Activated naive CD4-positive, alpha-beta T cell treated with Interleukin-2 at 50 U/mL for 16 hours (primary cell): Measurements from ENCODE around the gene KRT13.

Source experiments
- DNase-seq: peaks from one replicate; pipeline ENCODE4 v3.0.0-alpha.2; 2020

The KRT13 gene

GRCh38 chr17:41537614-41537954, 32.2 kb upstream of the KRT13 start:
- no peak for DNase-seq

DNA sequence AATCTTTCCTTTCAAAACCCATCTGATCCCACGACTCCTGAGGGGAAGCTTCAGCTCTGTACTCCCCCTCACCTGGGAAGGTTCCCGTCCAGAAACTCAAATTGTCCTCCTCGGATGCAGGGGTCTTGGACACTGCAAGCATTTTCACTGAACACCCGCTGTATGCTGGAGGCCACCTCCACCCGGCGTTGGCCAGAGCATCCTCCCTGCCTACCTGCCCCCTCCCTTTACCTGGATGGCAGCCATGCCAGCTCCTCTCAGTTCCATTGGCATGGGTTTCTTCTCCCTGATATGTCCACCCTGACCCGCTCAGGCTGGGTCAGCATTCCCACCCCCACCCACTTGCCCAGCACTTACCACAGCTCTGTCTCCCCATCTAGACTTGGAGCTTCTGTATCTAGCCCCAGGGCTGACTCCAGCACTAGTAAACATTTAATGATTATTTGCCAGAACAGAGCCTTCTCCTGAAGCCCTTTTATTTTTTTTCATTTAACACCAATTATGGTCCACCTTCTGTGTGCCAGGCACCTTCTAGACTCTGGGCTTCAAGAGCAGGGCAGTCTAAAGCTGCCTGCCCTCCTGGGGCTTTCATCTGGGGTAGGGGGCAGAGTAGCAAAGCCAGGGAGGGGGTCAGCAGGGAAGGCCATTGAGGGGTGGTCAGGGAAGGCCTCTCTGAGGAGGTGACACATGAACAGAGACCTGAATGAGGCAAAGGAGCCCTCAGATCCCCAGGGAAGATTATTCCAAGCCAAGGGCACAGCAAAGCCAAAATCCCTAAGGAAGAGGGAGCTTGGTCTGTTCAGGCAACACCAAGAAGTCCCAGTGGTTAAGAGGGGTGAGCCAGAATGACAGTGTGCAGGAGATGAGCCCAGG, 31.6 kb upstream of the KRT13 start:
- no peak for DNase-seq

- no peak for DNase-seq
These were observed 30.5 kb upstream of the KRT13 start for GRCh38 chr17:41535764-41536481.

- no peak for DNase-seq
These were observed 29.6 kb upstream of the KRT13 start for GRCh38 chr17:41534899-41535546.

DNA sequence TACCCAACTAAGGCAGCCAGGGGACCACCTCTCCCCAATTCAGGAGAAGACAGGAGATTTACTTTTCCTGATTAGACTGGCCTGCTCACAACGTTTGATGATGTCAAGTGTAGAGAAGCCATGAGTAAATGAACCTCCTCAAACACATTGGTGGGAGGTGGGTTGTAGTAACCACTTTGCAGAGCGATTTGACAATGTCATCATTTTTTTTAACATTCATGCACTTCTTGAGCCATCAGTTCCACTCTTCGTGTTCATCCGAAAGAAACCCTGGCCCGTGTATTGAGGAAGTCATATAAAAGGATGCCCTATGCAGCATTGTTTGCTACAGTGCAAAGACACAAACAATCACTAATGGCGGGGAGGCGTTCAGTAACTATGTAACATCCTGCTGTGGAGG, 28.2 kb upstream of the KRT13 start:
- no peak for DNase-seq

DNA sequence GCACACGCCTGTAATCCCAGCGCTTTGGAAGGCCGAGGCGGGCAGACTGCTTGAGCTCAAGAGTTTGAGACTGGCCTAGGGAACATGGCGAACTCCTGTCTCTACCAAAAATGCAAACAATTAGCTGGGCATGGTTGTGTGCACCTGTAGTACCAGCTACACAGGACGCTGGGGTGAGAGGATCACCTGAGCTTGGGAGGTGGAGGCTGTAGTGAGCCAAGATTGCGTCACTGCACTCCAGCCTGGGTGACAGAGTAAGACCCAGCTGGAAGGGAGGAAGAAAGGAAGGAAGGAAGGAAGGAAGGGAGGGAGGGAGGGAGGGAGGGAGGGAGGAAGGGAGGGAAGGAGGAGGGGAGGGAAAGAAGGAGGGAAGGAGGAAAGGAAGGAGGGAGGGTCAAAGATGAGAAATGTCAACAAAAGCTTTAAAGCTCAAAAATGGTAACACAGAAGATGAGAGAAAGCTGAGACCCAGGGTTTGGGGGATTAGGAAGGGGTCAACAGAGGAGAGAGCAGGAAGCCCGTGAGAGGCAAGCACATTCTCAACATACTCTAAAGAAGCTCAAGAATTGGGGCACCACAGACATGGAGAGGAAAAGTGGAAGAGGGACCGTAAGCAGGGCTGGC, 27.6 kb upstream of the KRT13 start:
- DNase-seq, result no peak

- no peak for DNase-seq
These were observed 26.6 kb upstream of the KRT13 start for GRCh38 chr17:41531993-41532392.

DNA sequence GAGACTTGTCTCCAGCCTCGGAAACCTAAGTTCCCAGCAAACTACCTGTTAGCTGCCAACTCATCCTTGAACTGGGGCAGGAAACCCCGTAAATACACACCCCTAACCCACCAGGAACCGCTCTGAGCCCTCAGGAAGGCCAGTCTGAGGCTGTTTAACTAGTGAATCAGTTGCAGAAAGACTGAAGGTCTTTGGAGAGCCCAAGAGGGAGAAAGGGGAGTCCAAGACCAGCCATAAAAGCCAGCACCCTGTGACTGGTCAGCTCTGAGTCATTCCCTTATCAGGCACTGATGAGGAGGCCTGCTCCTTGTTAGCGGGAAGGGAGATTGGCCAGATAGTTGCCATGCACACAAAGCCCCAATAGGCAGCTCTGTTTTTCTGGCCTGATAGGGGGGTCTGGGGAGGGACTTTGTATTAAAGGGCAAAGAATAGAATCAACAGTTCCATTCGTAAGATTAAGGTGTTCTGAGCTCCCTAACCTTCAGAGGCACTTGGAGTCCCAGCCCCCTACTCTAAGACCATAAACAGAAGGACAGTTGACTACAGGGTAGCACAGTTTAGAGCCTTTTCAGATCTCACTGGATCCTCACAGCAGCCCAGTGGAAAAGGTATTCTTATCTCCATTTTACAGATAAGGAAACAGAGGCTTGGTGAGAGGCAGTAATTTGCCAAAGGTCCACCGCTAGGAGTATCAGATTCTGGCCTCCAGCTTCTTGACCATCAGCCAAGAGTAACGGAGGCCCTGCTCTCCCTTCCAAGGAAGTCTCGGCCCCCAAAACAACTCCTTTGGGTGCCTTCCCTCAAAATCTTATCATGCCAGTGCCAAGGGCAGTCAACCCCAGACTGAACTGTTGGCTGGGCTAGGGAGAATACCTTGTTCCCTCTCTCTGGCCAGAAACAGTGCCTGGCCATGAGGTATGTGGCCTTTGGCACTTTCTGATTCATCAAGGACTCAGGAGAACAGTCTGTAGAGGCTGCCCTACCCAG, 24.9 kb upstream of the KRT13 start:
- no peak for DNase-seq

DNA sequence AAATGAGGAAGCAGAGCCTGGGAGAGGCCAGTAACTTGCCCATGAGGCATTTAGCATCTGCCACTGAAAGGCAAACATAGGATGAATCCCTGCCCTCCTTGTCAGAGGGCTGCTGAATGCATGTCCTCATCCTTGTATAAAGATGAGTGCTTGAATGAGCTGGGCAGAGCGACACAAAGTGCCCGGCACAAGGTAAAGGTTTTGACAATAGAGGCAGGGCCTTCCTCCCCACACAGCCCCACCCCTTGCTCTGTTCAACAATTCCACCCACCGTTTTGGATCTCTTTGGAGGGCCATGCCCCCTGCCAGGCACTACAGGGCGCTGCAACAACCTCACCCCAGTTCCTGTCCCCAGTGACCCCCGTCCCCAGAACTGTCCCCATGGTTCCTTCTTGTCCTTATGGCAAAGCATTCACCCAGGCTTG, 24.1 kb upstream of the KRT13 start:
- no peak for DNase-seq

GRCh38 chr17:41528959-41529353, 23.5 kb upstream of the KRT13 start:
- no peak for DNase-seq

- DNase-seq, result no peak
These were observed 21.9 kb upstream of the KRT13 start for GRCh38 chr17:41527063-41528023.

- DNase-seq, result no peak
These were observed 18.8 kb upstream of the KRT13 start for GRCh38 chr17:41524261-41524660.

- DNase-seq, result no peak
These were observed 18.4 kb upstream of the KRT13 start for GRCh38 chr17:41523787-41524186.

DNA sequence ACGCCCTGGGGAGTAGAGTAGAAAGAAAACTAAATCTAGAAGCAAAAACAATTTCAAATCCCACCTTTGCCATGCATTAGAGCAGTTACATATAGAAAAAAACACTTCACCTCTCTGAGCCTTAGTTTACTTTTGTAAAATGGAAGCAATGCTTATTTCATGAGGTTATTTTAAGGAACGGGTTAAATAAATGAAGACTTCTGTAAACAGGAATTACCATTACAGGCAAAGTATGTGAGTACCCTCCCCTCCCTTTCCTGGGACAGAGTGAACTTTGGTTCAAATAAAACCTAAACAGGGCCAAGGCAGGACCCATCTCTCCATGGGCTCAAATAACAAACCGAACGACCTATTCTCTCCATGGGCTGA, 17.8 kb upstream of the KRT13 start:
- DNase-seq, result no peak

GRCh38 chr17:41522301-41523224, 17.2 kb upstream of the KRT13 start:
- DNase-seq, result no peak

DNA sequence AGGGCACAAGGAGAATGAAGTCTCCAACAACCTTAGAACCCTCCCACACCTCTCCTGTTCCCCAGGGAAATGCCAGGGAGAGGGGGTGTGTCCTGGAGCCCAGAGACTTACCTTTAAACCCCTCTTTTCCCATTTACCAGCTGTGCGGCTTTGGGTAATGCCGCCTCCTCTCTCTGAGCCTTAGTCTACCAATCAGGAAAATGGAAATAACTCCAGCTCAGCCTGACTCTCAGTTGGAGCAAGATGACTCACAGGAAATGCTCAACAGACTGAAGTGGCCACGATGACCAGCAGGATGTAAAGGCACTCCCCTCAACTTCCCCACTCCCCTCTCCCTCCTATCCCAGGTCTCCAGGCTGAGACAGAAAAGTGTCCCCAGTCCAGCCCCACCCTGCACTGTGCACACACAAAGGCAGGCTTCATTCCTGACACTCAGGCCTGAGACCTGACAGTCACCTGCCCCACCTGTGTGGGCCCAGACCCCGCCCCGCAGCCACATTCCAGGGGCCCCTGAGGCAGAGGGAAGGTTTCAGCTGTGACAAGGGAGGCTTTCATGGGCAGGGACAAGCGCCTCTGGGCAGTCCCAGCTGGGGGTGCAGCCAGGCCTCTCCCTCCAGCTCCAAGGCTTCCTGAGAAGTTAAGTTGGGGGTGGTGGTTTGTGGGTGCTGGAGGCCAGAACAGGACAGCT, 16.3 kb upstream of the KRT13 start:
- DNase-seq, result no peak

- no peak for DNase-seq
These were observed 15.6 kb upstream of the KRT13 start for GRCh38 chr17:41520821-41521521.

GRCh38 chr17:41519501-41520224, 14.3 kb upstream of the KRT13 start:
- DNase-seq, result no peak
